Stimulated activated naive B cell treated with anti-CD40 and anti-IgM and Interleukin-4, amounts not matched to agents 10 μg/mL and 1 μg/mL and 100 μg/mL, for 72 hours (primary cell): ENCODE data around the gene CYB561D1.
A peak's percentile ranks its signal among the peaks of the same experiment; 100 is the strongest.

Source experiments
- ATAC-seq, 2 donors: fragments of 150-1000 bp; cut with Tn5 transposase; replicated peaks; 2 replicates each; pipeline ENCODE4 v1.10.0; 2021; ENCODE audit warnings: moderate library complexity in 1 of 2
- DNase-seq: peaks from one replicate; pipeline ENCODE4 v3.0.0; 2021
- H3K27ac Mint-ChIP-seq: one replicate; pipeline ENCODE4 v1.8.0; 2022; ENCODE audit warnings: mild to moderate bottlenecking, mixed read lengths
- H3K27me3 Mint-ChIP-seq, 2 donors: one replicate each; pipeline ENCODE4 v1.8.0; 2022; ENCODE audit warnings: mixed read lengths in 2 of 2
- H3K36me3 Mint-ChIP-seq, 2 donors: one replicate each; pipeline ENCODE4 v1.8.0; 2022; ENCODE audit warnings: mixed read lengths in 2 of 2, mild to moderate bottlenecking in 1 of 2
- H3K4me1 Mint-ChIP-seq, 2 donors: one replicate each; pipeline ENCODE4 v1.8.0; 2022; ENCODE audit warnings: mixed read lengths in 2 of 2, mild to moderate bottlenecking in 1 of 2
- H3K4me3 Mint-ChIP-seq, 2 donors: one replicate each; pipeline ENCODE4 v1.8.0; 2022; ENCODE audit warnings: mild to moderate bottlenecking in 2 of 2, mixed read lengths in 2 of 2, moderate library complexity in 1 of 2
- H3K9me3 Mint-ChIP-seq, 2 donors: one replicate each; pipeline ENCODE4 v1.8.0; 2022; ENCODE audit warnings: mixed read lengths in 2 of 2, mild to moderate bottlenecking in 1 of 2

The CYB561D1 gene

DNA sequence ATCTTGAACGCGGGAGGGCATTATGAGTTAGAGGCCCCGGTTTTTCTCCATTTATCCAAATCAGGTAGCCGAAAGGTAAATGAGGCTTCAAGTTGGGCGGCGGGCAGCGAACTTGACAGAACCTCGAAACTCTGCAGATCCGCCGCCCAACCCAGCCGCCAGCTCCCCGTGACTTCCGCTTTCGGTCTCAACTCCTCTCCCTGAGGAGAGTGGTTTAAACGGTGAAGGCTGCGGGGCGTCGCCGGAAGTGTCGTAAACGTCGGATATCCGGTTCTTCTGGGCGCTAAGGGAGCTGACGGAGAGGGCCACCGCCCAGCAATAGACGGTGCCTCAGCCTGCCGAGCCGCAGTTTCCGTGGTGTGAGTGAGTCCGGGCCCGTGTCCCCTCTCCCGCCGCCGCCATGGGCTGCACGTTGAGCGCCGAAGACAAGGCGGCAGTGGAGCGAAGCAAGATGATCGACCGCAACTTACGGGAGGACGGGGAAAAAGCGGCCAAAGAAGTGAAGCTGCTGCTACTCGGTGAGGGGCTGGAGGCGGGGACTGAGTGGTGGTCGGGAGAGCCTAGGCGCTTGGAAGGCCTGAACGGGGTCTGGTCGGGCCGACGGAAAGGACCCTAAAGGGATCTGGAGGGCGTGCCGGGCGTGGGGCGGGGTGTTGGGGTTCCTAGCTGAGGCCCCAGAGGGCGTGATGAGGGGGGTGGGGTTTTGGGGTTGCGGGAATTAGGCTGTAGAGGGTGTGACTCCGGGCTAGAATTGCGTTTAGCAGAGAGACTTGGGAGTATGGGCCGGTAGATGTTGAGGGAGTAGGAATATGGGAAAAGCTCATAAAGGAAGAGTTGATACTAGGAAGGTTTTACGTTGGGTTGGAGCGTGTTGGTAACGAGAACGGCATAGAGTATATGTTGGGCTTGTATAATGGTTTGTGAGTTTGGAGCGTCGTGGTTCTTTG lies 54.7 kb downstream of the CYB561D1 start, which contains the start of gene GNAI3:
Gene GNAI3 (plus strand): TSS at position 295 of the 947 bp plus-strand sequence. CDS start 106 bp downstream, at position 401.
- DNase-seq, result peak; percentile 93
- H3K4me1 Mint-ChIP-seq, result peaks cover 18 to 41% of the 10 kb centered on the region in 2 donors

More for the DNA sequence above, 54.7 kb downstream of the CYB561D1 start, which contains the start of gene GNAI3:
- H3K27ac Mint-ChIP-seq, result peak within 1 kb of the TSS; percentile 99
- H3K27me3 Mint-ChIP-seq, result no peaks in the 10 kb centered on the region
- peak; percentile 96 to 97 for ATAC-seq
- peak within 1 kb of the TSS; percentile 97 to 98 for H3K4me3 Mint-ChIP-seq
- no peaks in the 10 kb centered on the region for H3K9me3 Mint-ChIP-seq
- H3K36me3 Mint-ChIP-seq, result peaks cover 3 to 4% of the 10 kb centered on the region in 2 donors
